Measurements from ENCODE around the gene LZTR1. TPM values are rescaled to one million over a fixed set of nuclear protein-coding genes. Genes with fewer than 3 reads are reported as not detected.

The LZTR1 gene
- total RNA-seq, 1 experiment from 2014 or later, result 37.2 TPM

- intact Hi-C loops (cut with micrococcal nuclease; ENCODE audit: unreplicated experiment), result no loop called here
Observed at GRCh38 chr22:20943104-20943933, 38.8 kb upstream of the LZTR1 start.

GRCh38 chr22:20944042-20944441 is 38.1 kb upstream of the LZTR1 start:
- Histone ChIP-seq H3K36me3 (ENCODE audit: control insufficient read depth, insufficient read depth, low read length) (no peaks in the 10 kb centered on the region), H3K27me3 (replicated peaks; ENCODE audit: control insufficient read depth, insufficient read depth, low read length) (no peaks in the 10 kb centered on the region), H3K4me3 (ENCODE audit: low read depth, low read length) (no peak overlapping the region), H3K9me3 (no peaks in the 10 kb centered on the region), H3K4me1 (peaks cover 12% of the 10 kb centered on the region; the same call in 1 of the 2 replicates)
- CTCF ChIA-PET, result interaction anchor here (1.2 kb wide), 1 partner anchor 14 kb away, joined by 3 read pairs; no protein-coding TSS in a partner anchor
- Mint-ChIP-seq H3K9me3 (ENCODE audit: unreplicated experiment) (no peaks in the 10 kb centered on the region), H3K27me3 (ENCODE audit: insufficient read depth, unreplicated experiment) (no peaks in the 10 kb centered on the region), H3K4me1 (ENCODE audit: low read depth, unreplicated experiment) (peaks cover 14% of the 10 kb centered on the region), H3K27ac (ENCODE audit: unreplicated experiment) (no peak overlapping the region), H3K36me3 (ENCODE audit: insufficient read depth, unreplicated experiment) (peaks cover 69% of the 10 kb centered on the region), H3K4me3 (ENCODE audit: unreplicated experiment) (no peak overlapping the region)
- TF ChIP-seq CTCF (IDR thresholded peaks at IDR 0.05; ENCODE audit: insufficient read depth in 1 of 2, low read depth in 1 of 2, low read length in 1 of 2, severe bottlenecking in 1 of 2, unreplicated experiment in 1 of 2), result no peak
- POLR2A ChIA-PET, result interaction anchor here (0.6 kb wide), 1 partner anchor 13 kb away, joined by 3 read pairs; no protein-coding TSS in a partner anchor
- no peak for DNase-seq
- intact Hi-C loops (cut with micrococcal nuclease; ENCODE audit: unreplicated experiment), result no loop called here
- no TSS peak for BruUV-seq (replicated peaks)

More at GRCh38 chr22:20943104-20943933, 38.8 kb upstream of the LZTR1 start:
- no peaks in the 10 kb centered on the region for H3K9me3 Mint-ChIP-seq (ENCODE audit: unreplicated experiment)
- DNase-seq, result no peak
- H3K4me3 ChIP-seq (ENCODE audit: low read depth, low read length), result no peak overlapping the region
- no peaks in the 10 kb centered on the region for H3K27me3 Mint-ChIP-seq (ENCODE audit: insufficient read depth, unreplicated experiment)
- peaks cover 19% of the 10 kb centered on the region for H3K4me1 Mint-ChIP-seq (ENCODE audit: low read depth, unreplicated experiment)
- H3K27ac Mint-ChIP-seq (ENCODE audit: unreplicated experiment), result no peak overlapping the region
- no peak for TF ChIP-seq CTCF (IDR thresholded peaks at IDR 0.05; ENCODE audit: insufficient read depth in 1 of 2, low read depth in 1 of 2, low read length in 1 of 2, severe bottlenecking in 1 of 2, unreplicated experiment in 1 of 2)
- H3K36me3 Mint-ChIP-seq (ENCODE audit: insufficient read depth, unreplicated experiment), result peaks cover 62% of the 10 kb centered on the region
- no peak overlapping the region for H3K4me3 Mint-ChIP-seq (ENCODE audit: unreplicated experiment)
- H3K27me3 ChIP-seq (replicated peaks; ENCODE audit: control insufficient read depth, insufficient read depth, low read length), result no peaks in the 10 kb centered on the region
- no peaks in the 10 kb centered on the region for H3K36me3 ChIP-seq (ENCODE audit: control insufficient read depth, insufficient read depth, low read length)
- POLR2A ChIA-PET, result interaction anchor here (0.6 kb wide), 1 partner anchor 14 kb away, joined by 3 read pairs; no protein-coding TSS in a partner anchor
- CTCF ChIA-PET, result interaction anchor here (0.6 kb wide), 1 partner anchor 121 kb away, joined by 5 read pairs; no protein-coding TSS in a partner anchor
- peaks cover 7% of the 10 kb centered on the region for H3K4me1 ChIP-seq
- no peaks in the 10 kb centered on the region for H3K9me3 ChIP-seq
- no TSS peak for BruUV-seq (replicated peaks)

DNA sequence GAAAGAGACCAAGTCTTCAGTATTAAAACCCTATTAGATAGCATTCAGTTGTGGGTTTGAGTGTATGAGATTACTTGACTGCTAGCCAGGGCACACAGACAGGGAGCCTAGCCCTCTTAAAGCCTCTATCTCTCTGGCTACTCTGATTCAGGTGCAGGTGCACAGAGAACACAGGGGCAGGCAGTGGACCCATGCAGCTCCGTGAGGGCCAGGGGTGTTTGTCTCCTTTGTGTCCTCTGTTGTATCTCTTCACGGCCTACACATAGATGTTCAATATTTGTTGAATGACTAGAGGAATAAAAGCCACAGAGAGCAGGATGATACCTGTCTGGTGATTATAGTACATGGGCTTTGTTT is 36.5 kb upstream of the LZTR1 start:
- intact Hi-C loops (cut with micrococcal nuclease; ENCODE audit: unreplicated experiment), result no loop called here
- Mint-ChIP-seq H3K4me3 (ENCODE audit: unreplicated experiment) (no peak overlapping the region), H3K27me3 (ENCODE audit: insufficient read depth, unreplicated experiment) (no peaks in the 10 kb centered on the region), H3K9me3 (ENCODE audit: unreplicated experiment) (no peaks in the 10 kb centered on the region), H3K27ac (ENCODE audit: unreplicated experiment) (no peak overlapping the region), H3K4me1 (ENCODE audit: low read depth, unreplicated experiment) (peaks cover 22% of the 10 kb centered on the region), H3K36me3 (ENCODE audit: insufficient read depth, unreplicated experiment) (peaks cover 69% of the 10 kb centered on the region)
- no peak for TF ChIP-seq CTCF (IDR thresholded peaks at IDR 0.05; ENCODE audit: insufficient read depth in 1 of 2, low read depth in 1 of 2, low read length in 1 of 2, severe bottlenecking in 1 of 2, unreplicated experiment in 1 of 2)
- H3K4me1 ChIP-seq, result peaks cover 23% of the 10 kb centered on the region
- no peak overlapping the region for H3K4me3 ChIP-seq (ENCODE audit: low read depth, low read length)
- no peaks in the 10 kb centered on the region for H3K27me3 ChIP-seq (replicated peaks; ENCODE audit: control insufficient read depth, insufficient read depth, low read length)
- H3K9me3 ChIP-seq, result no peaks in the 10 kb centered on the region
- CTCF ChIA-PET, result interaction anchor here (1.2 kb wide), 1 partner anchor 12 kb away, joined by 3 read pairs; no protein-coding TSS in a partner anchor
- POLR2A ChIA-PET, result no interaction called here
- H3K36me3 ChIP-seq (ENCODE audit: control insufficient read depth, insufficient read depth, low read length), result peaks cover 4% of the 10 kb centered on the region
- BruUV-seq (replicated peaks), result no TSS peak
- no peak for DNase-seq

Measured in Caco-2 (cell line).